Endothelial cell (in vitro differentiated cells): ENCODE results near the gene GFOD1. TPM values are rescaled to one million over a fixed set of nuclear protein-coding genes. Genes with fewer than 3 reads are reported as not detected.

Source experiments
- DNase-seq: peaks from one replicate; pipeline ENCODE4 v3.0.0; 2021; ENCODE audit warnings: low spot score
- H3K27ac Mint-ChIP-seq: one replicate; pipeline ENCODE4 v1.8.0; 2021; ENCODE audit warnings: mixed read lengths, inconsistent platforms; ENCODE audit not compliant: unreplicated experiment
- H3K27me3 Mint-ChIP-seq: one replicate; pipeline ENCODE4 v1.8.0; 2021; ENCODE audit warnings: mild to moderate bottlenecking, moderate library complexity, mixed read lengths, inconsistent platforms; ENCODE audit not compliant: unreplicated experiment
- H3K36me3 Mint-ChIP-seq: one replicate; pipeline ENCODE4 v1.8.0; 2021; ENCODE audit warnings: mild to moderate bottlenecking, low read depth, mixed read lengths, inconsistent platforms; ENCODE audit not compliant: unreplicated experiment
- H3K4me1 Mint-ChIP-seq: one replicate; pipeline ENCODE4 v1.8.0; 2021; ENCODE audit warnings: mild to moderate bottlenecking, mixed read lengths, inconsistent platforms; ENCODE audit not compliant: unreplicated experiment
- H3K4me3 Mint-ChIP-seq: one replicate; pipeline ENCODE4 v1.8.0; 2021; ENCODE audit warnings: mild to moderate bottlenecking, mixed read lengths, inconsistent platforms; ENCODE audit not compliant: unreplicated experiment
- H3K9me3 Mint-ChIP-seq: one replicate; pipeline ENCODE4 v1.8.0; 2021; ENCODE audit warnings: mixed read lengths, inconsistent platforms; ENCODE audit not compliant: unreplicated experiment
- total RNA-seq: library from RNA; stranded (reverse); fragmentation: NEBNext Ultra II Directional; extraction: Animal tissue kit (Norgen Biotek cat#: 25700); gene quantifications from one replicate; pipeline ENCODE4 v1.2.1, GENCODE V29; 2021; ENCODE audit not compliant: unreplicated experiment
- TF ChIP-seq, protein P1 (sequence below): fragments of 200-600 bp; sonication (generic); IDR thresholded peaks from one replicate; pipeline ENCODE4 v1.5.0; 2021; ENCODE audit warnings: antibody characterized with exemption; ENCODE audit not compliant: unreplicated experiment

Gene GFOD1
- total RNA-seq, 1 donor from 2014 or later, result 47.6 TPM

DNA sequence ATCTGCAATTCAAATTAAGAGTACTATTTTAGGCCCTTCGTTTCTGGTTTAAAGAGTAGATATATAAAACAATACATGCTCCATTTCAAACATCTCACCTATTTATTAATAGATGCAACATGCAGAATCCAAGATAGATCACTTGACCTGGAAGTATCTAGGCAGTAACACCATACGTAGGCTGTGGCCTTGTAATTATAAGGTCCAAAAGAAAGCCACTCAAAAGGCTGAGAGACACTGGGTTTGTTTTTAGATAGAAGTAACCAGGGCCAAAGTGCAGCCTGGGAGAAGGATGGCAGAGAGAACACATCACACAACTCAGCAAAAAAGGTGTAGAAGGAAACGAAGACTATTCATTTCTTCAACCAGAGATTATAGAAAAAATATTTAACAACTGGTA, 8.4 kb upstream of the GFOD1 start:
- H3K4me1 Mint-ChIP-seq, result peaks cover 13% of the 10 kb centered on the region

DNA sequence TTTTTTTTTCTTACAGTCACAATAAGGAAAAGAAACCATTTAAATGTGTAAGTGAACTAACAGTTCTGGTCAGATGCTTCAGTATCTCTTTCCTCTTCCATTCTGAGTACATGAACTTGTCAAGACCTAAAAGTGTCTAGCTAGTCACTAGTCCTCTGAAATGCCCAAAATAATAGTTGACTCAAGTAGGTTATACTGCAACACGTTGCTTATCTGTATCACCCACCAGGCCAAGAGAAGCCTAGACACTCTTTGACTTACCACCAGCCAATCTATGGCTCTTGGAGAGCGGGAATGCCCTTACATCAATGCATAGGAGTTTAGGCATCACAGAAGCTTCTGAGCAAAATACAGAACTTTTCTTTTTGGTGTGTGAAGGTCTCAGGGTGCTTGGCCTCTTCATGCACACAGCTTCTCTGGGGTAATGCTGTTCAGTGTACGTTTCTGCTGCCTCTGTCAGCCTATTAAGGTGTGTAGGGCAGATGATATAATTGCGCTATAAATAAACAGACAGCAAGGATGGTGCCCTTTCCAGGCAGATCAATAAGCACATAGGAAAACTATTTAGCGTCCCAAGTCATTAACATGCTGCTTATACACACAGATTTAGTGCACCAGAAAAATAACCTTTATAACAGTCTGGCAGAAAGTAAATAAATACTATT, 7.8 kb upstream of the GFOD1 start:
- TF ChIP-seq, protein P1, sequence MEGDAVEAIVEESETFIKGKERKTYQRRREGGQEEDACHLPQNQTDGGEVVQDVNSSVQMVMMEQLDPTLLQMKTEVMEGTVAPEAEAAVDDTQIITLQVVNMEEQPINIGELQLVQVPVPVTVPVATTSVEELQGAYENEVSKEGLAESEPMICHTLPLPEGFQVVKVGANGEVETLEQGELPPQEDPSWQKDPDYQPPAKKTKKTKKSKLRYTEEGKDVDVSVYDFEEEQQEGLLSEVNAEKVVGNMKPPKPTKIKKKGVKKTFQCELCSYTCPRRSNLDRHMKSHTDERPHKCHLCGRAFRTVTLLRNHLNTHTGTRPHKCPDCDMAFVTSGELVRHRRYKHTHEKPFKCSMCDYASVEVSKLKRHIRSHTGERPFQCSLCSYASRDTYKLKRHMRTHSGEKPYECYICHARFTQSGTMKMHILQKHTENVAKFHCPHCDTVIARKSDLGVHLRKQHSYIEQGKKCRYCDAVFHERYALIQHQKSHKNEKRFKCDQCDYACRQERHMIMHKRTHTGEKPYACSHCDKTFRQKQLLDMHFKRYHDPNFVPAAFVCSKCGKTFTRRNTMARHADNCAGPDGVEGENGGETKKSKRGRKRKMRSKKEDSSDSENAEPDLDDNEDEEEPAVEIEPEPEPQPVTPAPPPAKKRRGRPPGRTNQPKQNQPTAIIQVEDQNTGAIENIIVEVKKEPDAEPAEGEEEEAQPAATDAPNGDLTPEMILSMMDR, result no peak
- no peak for DNase-seq
- no peak overlapping the region for H3K27ac Mint-ChIP-seq
- H3K9me3 Mint-ChIP-seq, result no peaks in the 10 kb centered on the region
- H3K27me3 Mint-ChIP-seq, result peaks cover 2% of the 10 kb centered on the region
- no peak overlapping the region for H3K4me3 Mint-ChIP-seq
- H3K36me3 Mint-ChIP-seq, result no peaks in the 10 kb centered on the region
- peaks cover 13% of the 10 kb centered on the region for H3K4me1 Mint-ChIP-seq

More for the DNA sequence above, 8.4 kb upstream of the GFOD1 start:
- no peak overlapping the region for H3K4me3 Mint-ChIP-seq
- TF ChIP-seq, protein P1, result no peak
- H3K27ac Mint-ChIP-seq, result peak overlapping the region; percentile 89
- no peaks in the 10 kb centered on the region for H3K9me3 Mint-ChIP-seq
- H3K36me3 Mint-ChIP-seq, result no peaks in the 10 kb centered on the region
- DNase-seq, result no peak
- H3K27me3 Mint-ChIP-seq, result no peaks in the 10 kb centered on the region

GRCh38 chr6:13494137-13494536, 6.7 kb upstream of the GFOD1 start:
- H3K4me1 Mint-ChIP-seq, result peaks cover 13% of the 10 kb centered on the region
- no peak for DNase-seq
- TF ChIP-seq, protein P1, result no peak
- no peak overlapping the region for H3K4me3 Mint-ChIP-seq
- peaks cover 3% of the 10 kb centered on the region for H3K27me3 Mint-ChIP-seq
- H3K9me3 Mint-ChIP-seq, result no peaks in the 10 kb centered on the region
- H3K27ac Mint-ChIP-seq, result no peak overlapping the region
- H3K36me3 Mint-ChIP-seq, result no peaks in the 10 kb centered on the region

GRCh38 chr6:13493147-13493546, 5.7 kb upstream of the GFOD1 start:
- H3K36me3 Mint-ChIP-seq, result no peaks in the 10 kb centered on the region
- H3K27ac Mint-ChIP-seq, result no peak overlapping the region
- peaks cover 19% of the 10 kb centered on the region for H3K4me1 Mint-ChIP-seq
- TF ChIP-seq, protein P1, result no peak
- H3K4me3 Mint-ChIP-seq, result no peak overlapping the region
- H3K27me3 Mint-ChIP-seq, result peaks cover 10% of the 10 kb centered on the region
- no peaks in the 10 kb centered on the region for H3K9me3 Mint-ChIP-seq
- no peak for DNase-seq

DNA sequence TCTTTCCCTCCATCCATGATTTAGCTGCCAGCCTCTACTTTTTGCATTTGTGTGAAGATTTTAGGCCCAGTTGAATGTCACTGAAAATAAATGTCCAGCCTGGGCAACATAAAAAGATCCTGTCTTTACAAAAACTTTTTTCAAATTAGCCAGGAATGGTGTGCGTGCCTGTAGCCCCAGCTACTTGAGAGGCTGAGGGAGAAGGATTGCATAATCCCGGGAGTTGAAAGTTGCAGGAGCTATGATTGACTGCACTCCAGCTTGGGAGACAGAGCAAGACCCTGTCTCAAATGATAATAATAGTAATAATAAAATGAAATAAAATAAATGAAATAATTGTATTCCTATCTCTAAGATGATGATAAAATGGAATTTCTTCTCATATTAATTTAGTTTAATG, 5.0 kb upstream of the GFOD1 start:
- no peak overlapping the region for H3K27ac Mint-ChIP-seq
- DNase-seq, result no peak
- no peaks in the 10 kb centered on the region for H3K36me3 Mint-ChIP-seq
- TF ChIP-seq, protein P1, result no peak
- H3K4me3 Mint-ChIP-seq, result no peak overlapping the region
- H3K4me1 Mint-ChIP-seq, result peaks cover 19% of the 10 kb centered on the region
- no peaks in the 10 kb centered on the region for H3K9me3 Mint-ChIP-seq
- peaks cover 10% of the 10 kb centered on the region for H3K27me3 Mint-ChIP-seq
